Caco-2 (cell line): ENCODE data around the gene IGFALS. TPM values are rescaled to one million over a fixed set of nuclear protein-coding genes. Genes with fewer than 3 reads are reported as not detected.

Experiments used
- BruUV-seq: library from RNA; stranded (reverse); fragments of 400-500 nt; replicated peaks from 2 replicates; lab custom pipeline; 2021; lab: Mats Ljungman, UMichigan
- CTCF ChIA-PET: fragments of 300-600 bp; sonication (Branson Sonifier 250); formaldehyde crosslinking; loops from one replicate; lab custom pipeline; 2022; ENCODE audit warnings: antibody characterized with exemption; lab: Charles Lee
- POLR2A ChIA-PET: fragments of 300-600 bp; sonication (Branson Sonifier 250); formaldehyde crosslinking; loops from one replicate; lab custom pipeline; 2022; ENCODE audit warnings: antibody characterized with exemption; lab: Charles Lee
- DNase-seq, 2 experiments: peaks; one replicate each; pipeline versions ENCODE4 v3.0.0 to v3.0.0-alpha.2; 2020 to 2022
- H3K27me3 ChIP-seq: replicated peaks from 2 replicates; pipeline ENCODE4 v1.6.0; 2011; ENCODE audit warnings: low read length; ENCODE audit not compliant: control insufficient read depth, insufficient read depth
- H3K36me3 ChIP-seq: 2 replicates; pipeline ENCODE4 v1.5.1; 2011; ENCODE audit warnings: low read length; ENCODE audit not compliant: control insufficient read depth, insufficient read depth
- H3K4me1 ChIP-seq: fragments of 250-450 bp; sonication (Bioruptor Pico); 2 replicates; pipeline ENCODE4 v1.5.1; 2020; ENCODE audit warnings: mild to moderate bottlenecking
- H3K4me3 ChIP-seq: 2 replicates; pipeline ENCODE4 v1.5.1; 2011; ENCODE audit warnings: low read depth, mild to moderate bottlenecking, control low read depth, low read length
- H3K9me3 ChIP-seq: fragments of 250-450 bp; sonication (Bioruptor Pico); 2 replicates; pipeline ENCODE4 v1.5.1; 2020; ENCODE audit warnings: mild to moderate bottlenecking, moderate library complexity
- H3K27ac Mint-ChIP-seq: one replicate; pipeline ENCODE4 v1.8.0; 2022; ENCODE audit warnings: mixed read lengths; ENCODE audit not compliant: unreplicated experiment
- H3K27me3 Mint-ChIP-seq: one replicate; pipeline ENCODE4 v1.8.0; 2022; ENCODE audit warnings: mixed read lengths; ENCODE audit not compliant: insufficient read depth, unreplicated experiment
- H3K36me3 Mint-ChIP-seq: one replicate; pipeline ENCODE4 v1.8.0; 2022; ENCODE audit warnings: mild to moderate bottlenecking, mixed read lengths; ENCODE audit not compliant: insufficient read depth, unreplicated experiment
- H3K4me1 Mint-ChIP-seq: one replicate; pipeline ENCODE4 v1.8.0; 2022; ENCODE audit warnings: low read depth, mixed read lengths; ENCODE audit not compliant: unreplicated experiment
- H3K4me3 Mint-ChIP-seq: one replicate; pipeline ENCODE4 v1.8.0; 2022; ENCODE audit warnings: mild to moderate bottlenecking, moderate library complexity, mixed read lengths; ENCODE audit not compliant: unreplicated experiment
- H3K9me3 Mint-ChIP-seq: one replicate; pipeline ENCODE4 v1.8.0; 2022; ENCODE audit warnings: mixed read lengths; ENCODE audit not compliant: unreplicated experiment
- intact Hi-C: fragments of 100-400 bp; cut with micrococcal nuclease; formaldehyde crosslinking; loops from one replicate; pipeline ENCODE4 v1.10.0; 2022; ENCODE audit not compliant: unreplicated experiment
- total RNA-seq: library from RNA; stranded (reverse); gene quantifications from 2 replicates; pipeline ENCODE4 v1.2.3, GENCODE V29; 2022
- TF ChIP-seq, protein P1 (sequence below), 2 experiments: fragments of 200-600 bp in 1 of 2; IDR thresholded peaks; 1 replicate in 1 of 2; 2 replicates in 1 of 2; pipeline versions ENCODE4 v1.5.1 to v1.8.0; 2011 to 2022; ENCODE audit warnings: antibody characterized with exemption in 1 of 2, control low read depth in 1 of 2, inconsistent platforms in 1 of 2, low read depth in 1 of 2, low read length in 1 of 2, mild to moderate bottlenecking in 1 of 2, moderate library complexity in 1 of 2; ENCODE audit not compliant: insufficient read depth in 1 of 2, severe bottlenecking in 1 of 2, unreplicated experiment in 1 of 2

The IGFALS gene
- total RNA-seq, 1 experiment from 2014 or later: not detected

DNA sequence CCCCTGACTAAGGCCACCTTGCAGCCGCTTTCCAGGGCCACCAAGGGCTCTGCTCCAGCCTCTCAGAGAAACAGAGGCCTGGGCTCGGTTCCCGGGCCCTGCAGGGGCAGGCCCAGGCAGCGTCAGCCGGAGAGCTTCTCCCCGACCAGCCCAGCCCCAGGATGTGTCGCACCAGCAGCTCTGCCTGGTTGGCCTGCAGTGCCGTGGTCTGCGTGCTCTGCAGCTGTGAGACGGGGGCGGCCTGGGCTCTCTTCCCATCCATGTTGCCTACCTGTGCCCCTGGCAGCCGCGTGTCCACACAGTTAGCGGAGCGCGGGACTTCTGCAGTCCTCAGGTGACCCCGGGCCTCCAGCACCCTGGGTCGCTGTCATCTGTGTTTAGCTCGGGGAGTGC, 4.8 kb downstream of the IGFALS start:
- DNase-seq: no peak
- H3K27ac Mint-ChIP-seq: no peak overlapping the region
- Histone ChIP-seq H3K9me3 (no peaks in the 10 kb centered on the region), H3K36me3 (peaks cover 2% of the 10 kb centered on the region; the same call in 1 of the 2 replicates), H3K27me3 (no peaks in the 10 kb centered on the region), H3K4me3 (no peak overlapping the region), H3K4me1 (no peaks in the 10 kb centered on the region)
- H3K9me3 Mint-ChIP-seq: no peaks in the 10 kb centered on the region
- H3K36me3 Mint-ChIP-seq: peaks cover 23% of the 10 kb centered on the region
- H3K4me3 Mint-ChIP-seq: no peak overlapping the region
- ChIA-PET CTCF (no interaction called here), POLR2A (interaction anchor here (0.6 kb wide), 1 partner anchor 111 kb away, joined by 3 read pairs; the partner anchor contains the start of gene JPT2)
- TF ChIP-seq, protein P1, sequence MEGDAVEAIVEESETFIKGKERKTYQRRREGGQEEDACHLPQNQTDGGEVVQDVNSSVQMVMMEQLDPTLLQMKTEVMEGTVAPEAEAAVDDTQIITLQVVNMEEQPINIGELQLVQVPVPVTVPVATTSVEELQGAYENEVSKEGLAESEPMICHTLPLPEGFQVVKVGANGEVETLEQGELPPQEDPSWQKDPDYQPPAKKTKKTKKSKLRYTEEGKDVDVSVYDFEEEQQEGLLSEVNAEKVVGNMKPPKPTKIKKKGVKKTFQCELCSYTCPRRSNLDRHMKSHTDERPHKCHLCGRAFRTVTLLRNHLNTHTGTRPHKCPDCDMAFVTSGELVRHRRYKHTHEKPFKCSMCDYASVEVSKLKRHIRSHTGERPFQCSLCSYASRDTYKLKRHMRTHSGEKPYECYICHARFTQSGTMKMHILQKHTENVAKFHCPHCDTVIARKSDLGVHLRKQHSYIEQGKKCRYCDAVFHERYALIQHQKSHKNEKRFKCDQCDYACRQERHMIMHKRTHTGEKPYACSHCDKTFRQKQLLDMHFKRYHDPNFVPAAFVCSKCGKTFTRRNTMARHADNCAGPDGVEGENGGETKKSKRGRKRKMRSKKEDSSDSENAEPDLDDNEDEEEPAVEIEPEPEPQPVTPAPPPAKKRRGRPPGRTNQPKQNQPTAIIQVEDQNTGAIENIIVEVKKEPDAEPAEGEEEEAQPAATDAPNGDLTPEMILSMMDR (IDR thresholded peaks at IDR 0.05; ENCODE audit: insufficient read depth in 1 of 2, low read depth in 1 of 2, low read length in 1 of 2, severe bottlenecking in 1 of 2, unreplicated experiment in 1 of 2): no peak
- H3K4me1 Mint-ChIP-seq: no peaks in the 10 kb centered on the region
- intact Hi-C loops: no loop called here
- BruUV-seq: no TSS peak
- H3K27me3 Mint-ChIP-seq: no peaks in the 10 kb centered on the region

DNA sequence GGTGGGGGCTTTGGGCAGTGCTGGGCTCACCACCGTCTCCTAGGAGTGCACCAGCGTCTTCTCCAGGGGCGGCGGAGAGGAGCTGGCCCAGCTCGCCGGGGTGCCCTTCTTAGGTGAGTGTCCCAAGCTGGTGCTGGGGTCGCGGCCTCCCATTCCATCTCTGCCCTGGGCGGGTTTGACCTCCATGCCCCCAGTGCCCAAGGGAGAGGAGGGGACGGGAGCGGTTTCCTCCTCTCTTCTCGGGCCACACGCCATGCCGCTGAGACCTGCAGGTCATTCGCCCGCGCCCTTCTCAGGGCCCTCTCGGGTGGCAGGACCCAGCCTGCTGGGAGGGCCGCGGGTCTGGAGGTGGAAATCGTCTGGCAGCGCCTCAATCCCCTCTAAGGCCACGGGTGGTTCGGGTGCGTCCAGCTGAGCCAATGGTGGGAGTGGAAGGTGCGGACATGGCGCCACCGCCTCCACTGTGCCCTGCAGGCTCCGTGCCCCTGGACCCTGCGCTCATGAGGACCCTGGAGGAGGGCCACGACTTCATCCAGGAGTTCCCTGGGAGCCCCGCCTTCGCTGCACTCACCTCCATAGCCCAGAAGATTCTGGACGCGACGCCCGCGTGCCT, 5.3 kb downstream of the IGFALS start:
- CTCF ChIA-PET: no interaction called here
- Mint-ChIP-seq H3K9me3 (no peaks in the 10 kb centered on the region), H3K4me1 (no peaks in the 10 kb centered on the region), H3K4me3 (no peak overlapping the region), H3K27me3 (no peaks in the 10 kb centered on the region), H3K36me3 (peaks cover 25% of the 10 kb centered on the region), H3K27ac (no peak overlapping the region)
- POLR2A ChIA-PET: no interaction called here
- no peaks in the 10 kb centered on the region for H3K27me3 ChIP-seq
- H3K4me3 ChIP-seq: no peak overlapping the region
- intact Hi-C loops: no loop called here
- H3K9me3 ChIP-seq: no peaks in the 10 kb centered on the region
- no peaks in the 10 kb centered on the region for H3K4me1 ChIP-seq
- H3K36me3 ChIP-seq: peaks cover 2% of the 10 kb centered on the region; the same call in 1 of the 2 replicates
- DNase-seq: no peak
- no TSS peak for BruUV-seq
- TF ChIP-seq, protein P1 (IDR thresholded peaks at IDR 0.05; ENCODE audit: insufficient read depth in 1 of 2, low read depth in 1 of 2, low read length in 1 of 2, severe bottlenecking in 1 of 2, unreplicated experiment in 1 of 2): no peak

DNA sequence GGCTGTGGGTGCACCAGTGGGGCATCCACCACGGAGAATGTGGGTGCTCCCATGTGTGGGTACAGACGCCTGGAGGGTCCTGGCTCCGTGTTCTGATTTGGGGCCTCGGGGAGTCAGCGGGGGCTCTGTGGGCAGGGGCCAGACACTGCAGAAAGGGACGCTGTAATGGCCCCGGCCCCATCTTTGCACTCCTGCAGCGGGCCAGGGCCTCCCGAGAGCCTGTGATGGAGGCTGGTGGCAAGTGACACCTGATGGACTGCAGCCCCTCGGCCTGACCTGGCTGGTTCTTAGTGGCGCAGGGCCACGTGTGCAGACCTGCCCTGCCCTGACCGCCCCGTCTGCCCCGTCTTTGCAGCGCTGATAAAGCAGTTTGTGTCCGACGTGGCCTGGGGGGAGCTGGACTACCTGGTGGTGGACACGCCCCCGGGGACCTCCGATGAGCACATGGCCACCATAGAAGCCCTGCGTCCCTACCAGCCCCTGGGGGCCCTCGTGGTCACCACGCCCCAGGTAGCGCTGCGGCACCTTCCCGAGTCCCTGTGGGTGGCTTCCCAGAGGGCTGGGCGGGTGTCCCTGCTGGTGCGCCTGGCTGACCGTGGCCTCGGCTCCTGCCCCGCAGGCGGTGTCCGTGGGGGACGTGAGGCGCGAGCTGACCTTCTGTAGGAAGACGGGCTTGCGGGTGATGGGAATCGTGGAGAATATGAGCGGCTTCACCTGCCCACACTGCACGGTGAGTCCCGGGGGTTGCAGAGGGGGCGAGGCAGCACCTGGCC, 6.0 kb downstream of the IGFALS start:
- Histone ChIP-seq H3K27me3 (no peaks in the 10 kb centered on the region), H3K4me3 (no peak overlapping the region), H3K9me3 (no peaks in the 10 kb centered on the region), H3K4me1 (no peaks in the 10 kb centered on the region), H3K36me3 (peaks cover 2% of the 10 kb centered on the region; the same call in 1 of the 2 replicates)
- Mint-ChIP-seq H3K4me1 (no peaks in the 10 kb centered on the region), H3K9me3 (no peaks in the 10 kb centered on the region), H3K27ac (no peak overlapping the region), H3K36me3 (peaks cover 32% of the 10 kb centered on the region), H3K4me3 (no peak overlapping the region), H3K27me3 (no peaks in the 10 kb centered on the region)
- TF ChIP-seq, protein P1 (IDR thresholded peaks at IDR 0.05; ENCODE audit: insufficient read depth in 1 of 2, low read depth in 1 of 2, low read length in 1 of 2, severe bottlenecking in 1 of 2, unreplicated experiment in 1 of 2): no peak
- CTCF ChIA-PET: no interaction called here
- POLR2A ChIA-PET: no interaction called here
- intact Hi-C loops: no loop called here
- DNase-seq: no peak
- BruUV-seq: no TSS peak
